Measurements from ENCODE around the gene ZNRF1. TPM values are rescaled to one million over a fixed set of nuclear protein-coding genes. Genes with fewer than 3 reads are reported as not detected.

ZNRF1 gene
- total RNA-seq, 1 donor from 2014 or later: 12.9 TPM

- no peak for DNase-seq (ENCODE audit: low read depth)
Observed at GRCh38 chr16:75097941-75098901, 99.4 kb downstream of the ZNRF1 start.

DNA sequence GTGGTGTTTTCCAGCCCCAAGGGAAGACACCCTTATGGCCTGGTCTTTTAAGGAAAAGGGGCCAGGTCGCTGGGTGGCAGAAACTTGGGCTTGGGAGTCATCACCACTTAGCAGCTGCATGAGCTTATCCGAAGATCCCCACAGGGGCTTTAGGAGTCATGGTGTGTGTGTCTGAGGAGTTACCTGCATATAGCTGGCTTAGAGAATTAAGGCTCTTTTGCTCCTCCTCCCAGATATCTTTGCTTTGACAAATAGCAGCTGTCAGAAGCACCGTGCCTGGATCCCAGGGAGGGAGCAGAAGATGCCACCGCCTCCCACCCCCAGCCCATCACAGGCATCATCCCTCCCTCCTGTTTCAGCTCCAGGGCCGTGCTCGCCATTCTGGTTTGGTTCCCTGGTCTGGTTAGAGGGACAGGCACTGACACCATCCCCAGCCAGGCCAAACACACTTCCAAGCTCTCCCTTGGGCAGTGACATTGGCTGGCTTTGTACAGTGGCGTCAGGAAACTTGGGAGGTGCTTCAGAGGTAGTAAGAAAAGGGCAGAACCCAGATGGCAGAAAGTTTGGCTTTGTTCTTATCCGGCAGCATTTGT, 100.3 kb downstream of the ZNRF1 start:
- no peak for DNase-seq (ENCODE audit: low read depth)

DNA sequence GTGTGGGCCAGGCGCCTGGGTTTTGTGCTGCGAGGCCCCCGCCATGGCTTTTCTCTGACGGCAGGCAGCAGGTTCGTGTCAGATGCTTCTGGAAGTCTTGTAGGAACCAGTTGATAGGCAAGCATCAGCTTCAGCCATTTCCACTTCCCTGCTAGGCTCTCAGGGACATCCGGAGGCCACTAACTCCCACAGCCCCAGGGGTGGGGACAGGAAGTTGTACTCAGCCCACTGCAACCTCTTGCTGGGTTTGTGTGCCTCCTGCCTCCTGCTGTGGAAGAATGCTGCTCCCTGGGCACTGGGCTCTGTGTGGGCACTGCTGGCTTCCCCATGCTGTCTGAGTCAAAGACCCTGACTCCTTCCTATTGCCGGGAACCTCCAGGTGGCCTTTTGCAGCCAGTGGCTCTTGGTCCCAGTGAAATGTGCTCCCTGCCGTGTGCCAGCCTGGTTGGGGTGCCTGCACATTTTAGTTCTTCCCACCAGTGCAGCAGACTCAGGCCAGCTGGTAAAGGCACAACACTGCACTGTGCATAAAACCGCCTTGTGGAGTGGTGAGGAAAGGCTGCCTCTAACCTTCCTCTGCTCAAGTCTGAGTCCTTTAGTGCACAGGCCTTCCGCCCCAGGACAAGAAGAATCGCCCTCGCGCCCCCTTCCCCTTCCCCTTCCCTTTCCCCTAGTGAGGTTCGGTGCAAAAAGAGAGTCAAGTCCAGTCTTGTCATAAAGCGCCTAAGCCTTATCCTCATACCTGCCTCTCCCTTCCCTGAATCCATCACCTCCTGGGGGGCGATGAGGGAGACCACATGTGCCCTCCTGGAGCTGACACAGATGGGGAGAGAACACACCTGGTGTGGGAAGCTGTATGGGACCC, 101.1 kb downstream of the ZNRF1 start:
- DNase-seq (ENCODE audit: low read depth): no peak

GRCh38 chr16:75100603-75100990, 101.8 kb downstream of the ZNRF1 start:
- DNase-seq (ENCODE audit: low read depth): no peak

DNA sequence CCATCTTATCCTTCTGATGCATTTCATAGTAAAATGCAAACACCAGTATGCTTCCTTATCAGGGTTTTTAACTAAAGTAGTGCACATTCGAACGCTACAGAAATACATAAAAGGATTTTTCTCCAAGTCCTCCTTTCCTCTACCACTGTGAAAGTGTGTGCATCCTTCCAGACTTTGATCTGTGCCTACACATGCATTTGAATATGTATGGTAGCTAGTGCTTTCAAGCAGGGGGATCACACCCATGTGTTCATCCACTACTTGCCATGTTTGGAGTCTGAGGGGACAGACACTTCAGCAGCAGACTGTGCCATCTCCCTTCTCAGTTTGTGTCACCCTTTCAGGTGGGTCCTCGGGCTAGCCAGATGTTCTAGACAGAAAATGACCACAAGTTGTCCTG, 102.8 kb downstream of the ZNRF1 start:
- DNase-seq (ENCODE audit: low read depth): no peak

DNA sequence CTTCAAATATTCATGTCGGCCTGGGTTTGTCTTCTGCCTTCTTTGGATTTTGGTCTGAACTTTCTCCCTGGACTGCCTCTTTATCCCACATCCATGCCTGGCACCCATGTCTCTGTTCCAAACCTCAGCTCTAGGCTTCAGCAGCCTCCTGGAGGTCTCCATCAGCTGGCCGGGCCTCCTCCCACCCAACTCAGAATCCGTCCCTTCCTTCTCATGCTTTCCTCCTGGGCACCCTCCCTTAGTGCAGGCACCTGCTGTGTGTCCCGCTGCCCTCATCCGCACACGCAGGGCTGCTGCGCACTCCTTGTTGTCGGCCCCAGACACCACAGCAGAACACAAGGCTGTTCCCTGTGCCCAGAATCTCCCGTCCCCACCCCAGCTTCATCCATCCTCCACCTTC, 103.8 kb downstream of the ZNRF1 start:
- no peak for DNase-seq (ENCODE audit: low read depth)

GRCh38 chr16:75103994-75104393, 105.2 kb downstream of the ZNRF1 start:
- no peak for DNase-seq (ENCODE audit: low read depth)

DNA sequence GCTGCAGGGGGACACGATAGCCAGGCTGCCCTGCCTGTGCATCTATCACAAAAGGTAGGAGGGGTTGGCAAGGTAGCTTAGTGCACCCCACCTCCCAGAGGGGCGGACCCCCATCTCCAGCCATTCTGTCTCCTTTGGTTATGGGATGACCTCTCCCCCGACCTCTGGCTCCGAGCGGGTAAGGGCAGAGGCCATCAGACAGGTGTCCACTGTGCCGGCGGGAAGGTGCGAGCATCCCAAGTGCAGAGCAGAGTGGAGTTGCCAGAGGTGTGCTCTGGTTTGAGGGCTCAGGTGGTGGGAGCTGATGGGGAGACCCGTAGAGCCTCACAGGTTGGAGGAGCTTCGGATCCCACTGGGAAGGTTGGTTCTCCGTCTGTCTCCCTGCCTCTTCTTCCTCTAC, 106.0 kb downstream of the ZNRF1 start:
- DNase-seq (ENCODE audit: low read depth): no peak

- no peak for DNase-seq (ENCODE audit: low read depth)
Observed at GRCh38 chr16:75105306-75106061, 106.7 kb downstream of the ZNRF1 start.

DNA sequence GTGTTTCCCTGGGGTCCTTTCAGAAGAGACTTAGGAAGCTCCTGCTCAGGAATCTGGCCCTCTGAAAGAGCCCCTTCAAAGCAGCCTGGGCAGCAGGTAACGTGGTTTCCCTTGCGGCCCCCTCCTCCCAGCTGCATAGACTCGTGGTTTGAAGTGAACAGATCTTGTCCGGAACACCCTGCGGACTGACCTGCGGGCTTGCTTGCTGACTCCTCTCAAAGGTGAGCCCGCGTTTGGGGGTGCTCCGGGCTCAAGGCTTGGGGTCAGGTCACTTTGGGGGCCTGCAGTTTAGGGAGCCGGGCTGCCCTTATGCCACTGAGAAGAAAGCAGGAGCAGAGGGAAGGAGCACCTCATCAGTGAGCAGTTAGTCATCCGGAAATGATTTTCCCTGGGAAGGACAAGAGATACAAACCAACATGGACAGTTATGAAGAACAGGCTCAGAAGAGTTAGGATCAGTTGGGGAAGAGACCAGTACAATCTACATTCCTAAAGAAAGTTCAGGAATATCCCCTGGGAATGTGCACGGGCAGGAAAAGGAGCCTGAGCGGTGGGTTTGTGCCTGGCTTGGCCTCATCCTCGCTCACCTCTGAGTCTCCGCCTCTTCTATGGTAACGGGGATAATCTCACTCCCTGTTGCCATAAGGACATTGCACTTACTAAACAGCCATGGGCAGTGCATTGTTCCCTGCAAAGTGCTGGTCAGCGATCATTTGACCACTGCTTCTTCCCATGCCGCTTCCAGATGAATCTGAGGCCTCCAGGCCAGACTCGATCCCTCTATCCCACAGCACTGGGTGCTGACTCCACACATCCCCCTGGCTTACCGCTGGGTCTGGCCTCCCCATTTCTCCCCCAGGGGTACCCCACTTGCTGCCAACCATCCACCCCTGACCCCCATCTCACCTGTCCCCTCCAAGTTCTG, 107.8 kb downstream of the ZNRF1 start:
- DNase-seq (ENCODE audit: low read depth): no peak

DNA sequence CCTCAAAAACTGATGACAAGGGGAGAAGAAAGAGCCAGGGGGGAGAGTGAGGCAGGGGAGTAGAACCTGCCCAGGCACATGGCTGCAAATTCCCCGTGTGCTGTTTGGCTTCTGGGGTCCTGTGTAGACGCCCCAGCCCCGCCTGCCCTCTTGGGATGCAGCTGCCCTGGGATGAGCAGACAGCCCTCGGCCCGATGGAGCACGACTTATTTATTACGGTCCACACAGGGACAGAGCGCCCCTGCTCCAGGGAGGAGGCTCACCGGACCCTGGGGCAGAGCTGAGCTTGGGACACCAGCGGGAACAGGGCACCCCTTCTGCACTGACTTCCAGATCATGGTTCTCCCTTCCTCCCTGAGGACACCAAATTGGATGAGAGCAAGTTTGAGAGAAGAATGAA, 108.7 kb downstream of the ZNRF1 start:
- no peak for DNase-seq (ENCODE audit: low read depth)

DNA sequence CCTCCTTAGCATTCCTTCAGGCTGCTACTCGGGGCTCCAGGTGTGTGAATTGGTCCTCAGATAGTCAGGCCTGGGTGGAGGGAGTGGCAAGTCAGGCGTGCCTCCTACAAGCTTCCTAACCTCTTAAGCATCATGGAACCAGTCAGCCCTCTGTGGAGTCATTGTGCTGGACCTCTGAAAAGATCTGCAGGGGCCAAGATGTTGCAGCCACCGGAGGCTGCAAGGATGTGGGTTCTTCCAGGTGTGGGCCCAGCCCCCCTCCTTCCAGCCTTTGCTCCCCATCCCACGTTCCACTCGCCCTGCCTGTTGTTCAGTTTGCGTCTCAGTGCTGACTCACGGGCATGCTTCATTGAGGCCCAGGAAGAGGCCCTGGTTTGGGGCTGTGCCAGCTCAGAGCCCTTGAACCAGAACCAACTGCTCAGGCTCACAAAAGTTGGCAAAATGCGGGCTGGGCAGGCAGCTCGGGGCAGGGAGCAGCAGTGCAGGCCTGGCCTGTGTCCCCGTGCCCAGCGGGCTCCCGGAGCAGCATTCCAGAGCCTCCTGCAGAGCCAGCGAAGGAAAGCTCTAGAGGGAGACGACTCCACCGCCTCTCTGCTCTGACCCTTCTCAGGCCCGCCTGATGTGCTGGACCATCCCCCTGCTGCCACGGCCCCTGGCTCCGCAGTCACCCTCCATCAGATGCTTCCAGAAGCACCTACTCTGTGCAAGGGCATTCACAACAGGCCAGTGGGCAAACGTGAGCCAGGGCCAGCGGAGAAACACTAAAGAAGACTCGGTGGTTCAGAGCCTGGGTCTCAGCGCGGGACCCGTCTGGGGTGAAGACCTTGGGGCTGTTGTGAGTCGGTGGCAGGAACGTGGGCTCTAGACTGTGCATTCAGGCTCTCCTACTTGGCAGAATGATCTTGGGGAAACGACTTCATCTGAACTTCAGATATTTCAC, 110.2 kb downstream of the ZNRF1 start:
- DNase-seq (ENCODE audit: low read depth): peak; percentile 99

GRCh38 chr16:75109732-75110243, 111.0 kb downstream of the ZNRF1 start:
- DNase-seq (ENCODE audit: low read depth): no peak

DNA sequence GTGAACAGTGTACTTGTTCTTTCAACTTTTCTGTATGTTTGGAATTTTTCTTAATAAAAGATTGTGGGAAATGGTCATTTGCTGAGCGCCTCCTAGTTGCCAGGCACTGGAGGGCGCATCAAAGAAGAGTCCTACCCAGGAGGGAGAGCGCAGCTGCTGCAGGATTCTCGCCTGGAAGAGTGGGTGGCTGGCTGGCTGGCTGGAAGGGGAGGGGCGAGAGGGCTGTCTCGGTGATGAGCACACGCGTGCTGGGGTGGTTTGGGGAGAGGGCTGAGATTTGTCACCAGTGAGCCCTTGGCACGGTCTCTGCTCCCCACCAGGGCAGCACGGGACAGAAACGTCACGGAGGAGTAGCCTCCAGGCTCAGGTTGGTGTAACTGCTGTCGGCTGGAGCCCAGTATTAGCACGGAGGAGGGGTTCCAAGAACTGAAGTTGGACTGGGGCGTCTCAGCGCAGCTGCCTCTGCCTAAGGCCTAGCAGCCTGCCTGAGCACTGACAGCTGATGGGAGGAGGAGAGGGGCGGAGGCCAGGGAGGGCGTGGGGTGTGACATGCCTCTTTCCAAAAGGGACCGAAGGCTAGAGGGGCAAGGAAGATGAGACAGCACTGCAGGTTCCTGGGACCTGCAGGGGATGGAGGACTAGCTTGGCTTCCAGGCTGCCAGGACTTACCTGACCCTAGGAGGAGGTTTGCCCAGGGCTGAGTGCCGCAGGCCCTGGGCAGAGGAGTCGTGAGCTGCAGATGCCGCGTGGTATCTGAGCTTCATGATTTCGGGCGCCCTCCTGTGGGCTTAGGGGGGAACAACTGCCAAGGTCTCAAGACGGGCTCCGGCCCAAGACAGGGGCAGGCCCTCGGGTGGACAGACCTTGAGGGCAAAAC, 112.1 kb downstream of the ZNRF1 start:
- DNase-seq (ENCODE audit: low read depth): peak; percentile 76

GRCh38 chr16:75111514-75111940, 112.7 kb downstream of the ZNRF1 start:
- DNase-seq (ENCODE audit: low read depth): no peak

DNA sequence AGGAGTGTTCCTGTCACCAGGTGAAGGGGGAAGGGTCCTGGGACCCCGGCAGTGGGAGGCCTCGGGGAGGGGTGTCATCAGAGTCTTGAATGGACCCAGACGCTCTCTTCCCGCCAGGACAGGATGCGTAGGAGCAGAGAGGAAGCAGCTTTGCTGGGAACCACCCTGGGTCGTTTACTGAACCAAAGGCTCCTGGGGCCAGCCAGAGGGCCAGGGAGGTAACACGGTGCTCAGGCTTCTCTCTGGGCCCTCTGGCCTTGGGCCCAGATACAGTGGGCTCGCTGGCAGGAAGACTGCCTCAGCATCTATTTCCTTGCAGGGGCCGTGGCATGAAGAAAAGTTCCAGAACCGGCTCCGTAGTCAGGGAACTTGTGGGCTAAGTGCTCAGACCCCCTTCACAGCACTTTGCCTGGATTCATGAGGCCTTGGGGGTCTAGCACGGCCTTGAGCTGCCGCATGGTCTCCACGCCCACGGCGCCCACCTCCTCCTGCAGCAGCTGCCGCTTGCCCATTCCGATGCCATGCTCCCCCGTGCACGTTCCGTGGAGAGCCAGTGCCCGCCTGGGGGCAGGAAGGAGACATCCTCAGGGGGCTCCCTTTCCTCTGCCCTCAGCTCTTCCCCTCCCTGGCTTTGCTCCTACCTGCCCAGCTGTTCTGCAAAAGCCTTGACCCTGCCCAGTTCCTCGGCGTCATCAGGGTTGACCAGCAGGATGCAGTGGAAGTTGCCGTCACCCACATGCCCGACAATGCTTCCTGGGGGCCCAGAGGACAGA, 113.3 kb downstream of the ZNRF1 start:
- DNase-seq (ENCODE audit: low read depth): no peak

All from renal cortical epithelial cell (primary cell).